HG02973 (cell line): ENCODE data around the gene ADGRV1.
A peak's percentile ranks its signal among the peaks of the same experiment; 100 is the strongest.

Experiments
- ATAC-seq: cut with Tn5 transposase; IDR thresholded peaks from one replicate; pipeline ENCODE4 v1.9.1; 2021; ENCODE audit warnings: moderate library complexity; ENCODE audit not compliant: unreplicated experiment

The ADGRV1 gene

DNA sequence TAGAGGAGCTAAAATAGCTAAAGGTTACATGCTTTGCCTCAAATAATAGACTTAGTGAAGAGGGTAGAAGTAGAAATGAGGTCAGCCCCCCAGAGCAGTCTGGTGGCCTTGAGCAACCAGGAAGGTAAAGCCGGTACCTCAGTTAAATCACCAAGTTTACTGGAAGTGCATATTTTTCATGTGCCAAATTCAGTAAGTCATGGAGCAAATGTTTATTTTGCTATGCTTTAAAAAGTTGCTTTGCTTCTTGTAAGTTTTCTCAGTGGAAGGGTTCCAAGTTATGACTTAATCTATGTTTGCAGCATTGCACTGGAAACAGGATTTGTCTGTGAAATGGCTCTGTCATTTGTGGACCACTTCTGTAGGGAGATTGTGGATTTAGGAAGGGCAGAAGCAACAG is 567.9 kb downstream of the ADGRV1 start:
- ATAC-seq = no peak

DNA sequence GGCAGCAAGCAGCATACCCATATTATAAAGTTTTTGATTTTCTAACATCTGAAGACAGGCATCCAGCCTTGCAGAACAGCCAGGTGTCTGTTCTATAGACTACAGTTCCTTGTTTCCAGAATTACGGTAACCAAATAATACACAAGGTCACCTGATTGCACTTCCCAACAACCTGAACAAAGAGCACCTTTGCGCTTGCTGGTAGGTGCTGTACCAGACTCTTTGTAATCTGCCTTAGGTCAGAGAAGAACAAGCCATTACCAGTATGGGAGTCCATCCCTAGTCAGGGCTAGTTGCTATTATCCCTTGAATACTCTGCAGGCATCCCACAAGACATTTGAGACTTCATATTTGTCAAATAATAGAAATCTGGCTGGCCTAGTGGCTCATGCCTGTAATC is 568.3 kb downstream of the ADGRV1 start:
- no peak for ATAC-seq

DNA sequence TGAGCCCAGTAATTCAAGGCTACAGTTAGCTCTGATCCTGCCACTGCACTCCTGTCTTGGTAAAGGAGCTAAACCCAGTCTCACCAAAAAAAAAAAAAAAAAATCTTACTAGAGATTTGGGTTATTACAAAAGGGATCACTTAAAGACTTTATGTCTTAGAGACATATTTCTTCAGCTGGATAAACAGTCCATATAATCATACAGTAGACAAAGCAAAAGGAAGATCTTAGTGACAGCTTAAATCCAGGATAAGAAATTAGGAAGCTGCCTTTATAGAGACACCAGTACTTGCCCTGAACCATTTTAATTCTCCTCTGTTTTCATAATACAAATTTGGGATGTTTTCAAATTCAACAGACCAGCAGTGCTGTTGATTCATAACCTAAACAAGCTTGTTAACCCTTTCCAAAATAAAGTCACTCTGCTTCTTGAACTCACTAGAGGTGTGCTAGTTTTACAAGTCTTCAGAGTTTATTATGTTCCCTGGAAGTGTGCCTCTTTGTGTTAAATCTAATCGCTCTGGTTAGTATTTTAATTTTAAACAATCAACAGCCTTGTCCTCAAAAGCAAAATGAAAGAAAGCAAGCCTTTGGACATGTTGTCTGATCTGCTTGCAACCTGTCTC is 569.0 kb downstream of the ADGRV1 start:
- ATAC-seq = no peak

DNA sequence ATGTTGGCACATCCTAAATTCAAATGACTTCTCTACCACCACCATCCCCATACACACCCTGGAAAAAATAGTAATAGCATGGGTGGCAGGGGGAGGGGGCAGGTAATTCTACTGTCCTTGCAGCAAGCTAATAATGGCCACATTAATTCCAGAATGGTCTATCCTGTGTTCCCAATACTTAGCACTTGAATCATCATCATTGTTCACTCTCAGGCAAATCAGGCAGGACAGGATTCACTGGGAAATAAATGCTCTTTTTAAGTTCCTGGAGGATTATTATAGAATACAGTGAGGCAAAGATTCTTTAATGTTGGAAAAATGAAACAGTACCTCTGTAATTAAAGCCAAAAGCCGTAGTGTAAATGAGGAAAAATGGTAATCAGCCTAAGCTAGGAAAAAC is 570.0 kb downstream of the ADGRV1 start:
- ATAC-seq = no peak

DNA sequence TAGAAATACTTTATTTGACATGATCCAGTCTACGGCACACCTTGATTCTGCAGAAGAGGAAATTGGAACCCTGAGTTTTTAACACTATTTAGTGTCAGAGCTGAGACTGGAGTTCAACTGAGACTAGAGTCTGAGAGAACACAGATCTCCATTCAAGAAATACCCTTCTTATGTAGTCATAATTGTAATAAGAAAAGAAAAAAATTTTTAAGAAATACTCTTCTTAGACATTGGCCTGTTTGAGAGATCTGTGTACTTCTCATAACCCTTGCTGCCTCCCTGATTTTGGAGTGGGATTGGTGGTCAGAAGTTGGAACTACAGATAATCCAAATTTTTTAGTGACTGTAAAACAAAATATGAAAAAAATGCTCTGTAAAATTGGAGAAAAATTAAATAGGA is 571.2 kb downstream of the ADGRV1 start:
- no peak for ATAC-seq

DNA sequence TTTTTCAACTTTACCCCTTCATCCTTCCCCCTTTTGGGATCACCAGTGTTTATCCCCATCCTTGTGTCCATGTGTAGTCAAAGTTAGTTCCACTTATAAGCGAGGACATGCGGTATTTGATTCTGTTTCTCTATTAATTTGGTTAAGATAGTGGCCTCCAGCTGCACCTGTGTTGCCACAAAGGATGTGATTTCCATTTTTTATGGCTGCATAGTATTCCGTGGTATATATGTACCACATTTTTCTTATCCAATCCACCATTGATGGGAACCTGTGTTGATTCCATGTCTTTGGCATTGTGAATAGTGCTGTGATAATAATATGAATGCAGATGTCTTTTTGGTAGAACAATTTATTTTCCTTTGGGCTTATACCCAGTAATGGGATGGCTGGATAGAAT is 572.2 kb downstream of the ADGRV1 start:
- ATAC-seq = no peak

DNA sequence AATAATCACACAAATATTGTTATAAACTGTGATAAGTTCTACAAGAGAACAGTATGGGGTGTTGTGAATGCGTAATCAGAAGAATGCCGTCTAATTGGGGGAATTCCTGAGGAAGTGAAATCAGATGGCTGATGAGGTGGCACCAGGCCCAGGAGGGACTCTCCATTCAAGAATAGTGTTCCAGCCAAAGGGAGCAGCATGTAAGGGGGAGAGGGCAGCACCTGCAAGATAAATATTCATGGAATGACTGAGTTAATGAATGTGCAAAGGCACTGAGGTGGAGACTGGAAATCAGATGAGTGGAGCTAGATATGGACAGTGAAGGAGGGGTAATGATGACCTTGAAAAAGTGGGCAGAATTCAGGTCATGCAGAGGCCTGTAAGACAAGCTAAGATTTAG is 574.0 kb downstream of the ADGRV1 start:
- ATAC-seq = peak; percentile 54

DNA sequence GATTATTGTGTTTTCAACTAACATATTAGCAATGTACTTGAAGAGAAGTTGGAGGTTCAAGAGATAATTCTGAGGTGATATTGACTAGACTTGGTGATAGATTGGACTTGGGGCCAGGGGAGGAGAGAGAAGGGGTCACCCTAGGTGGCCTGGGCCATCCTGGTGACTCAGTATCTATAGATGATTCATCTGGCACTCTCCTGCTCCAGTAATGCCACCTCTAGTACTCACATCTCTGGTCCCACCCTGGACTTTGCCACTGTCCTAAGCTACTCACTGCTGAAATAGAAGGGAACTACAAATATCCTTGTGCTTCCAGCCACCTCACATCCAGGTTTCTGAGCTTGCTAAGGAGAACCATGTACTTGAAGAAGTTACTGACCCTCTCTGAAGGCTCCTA is 574.6 kb downstream of the ADGRV1 start:
- no peak for ATAC-seq

DNA sequence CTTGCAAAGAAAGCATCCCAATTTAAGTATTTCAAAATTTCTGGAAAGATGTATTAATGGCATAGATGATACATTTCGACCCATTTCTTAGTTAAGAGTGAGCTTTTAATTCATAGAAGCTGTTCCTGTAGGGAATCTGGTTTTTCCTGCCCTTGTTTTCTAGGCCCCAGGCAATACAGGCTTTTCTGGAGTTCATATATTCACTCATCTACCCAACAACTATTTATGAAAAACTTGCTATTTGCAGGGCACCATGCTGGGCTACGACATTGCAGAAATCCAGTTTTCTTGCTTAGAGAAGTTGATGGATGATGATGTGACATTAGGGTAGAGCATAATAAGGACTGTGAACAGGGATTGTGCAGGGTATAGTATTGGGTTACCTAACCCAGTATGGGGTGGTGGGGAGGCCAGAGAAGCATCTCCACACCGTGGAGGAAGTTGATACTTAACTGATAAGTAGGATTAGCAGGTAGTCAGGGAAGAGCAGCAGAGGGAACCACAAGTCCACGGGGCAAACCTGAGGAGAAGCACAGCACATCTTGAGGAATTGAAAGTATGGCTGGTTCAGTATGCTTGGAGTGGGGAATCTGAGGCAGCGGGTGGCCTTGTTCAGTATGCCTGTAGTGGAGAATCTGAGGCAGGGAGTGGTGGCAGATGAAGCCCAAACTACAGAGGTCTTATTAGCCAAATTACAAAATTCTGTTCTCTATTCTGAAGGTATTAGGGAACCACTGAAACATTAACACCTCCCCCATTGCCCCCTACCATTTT is 577.1 kb downstream of the ADGRV1 start:
- ATAC-seq = no peak

DNA sequence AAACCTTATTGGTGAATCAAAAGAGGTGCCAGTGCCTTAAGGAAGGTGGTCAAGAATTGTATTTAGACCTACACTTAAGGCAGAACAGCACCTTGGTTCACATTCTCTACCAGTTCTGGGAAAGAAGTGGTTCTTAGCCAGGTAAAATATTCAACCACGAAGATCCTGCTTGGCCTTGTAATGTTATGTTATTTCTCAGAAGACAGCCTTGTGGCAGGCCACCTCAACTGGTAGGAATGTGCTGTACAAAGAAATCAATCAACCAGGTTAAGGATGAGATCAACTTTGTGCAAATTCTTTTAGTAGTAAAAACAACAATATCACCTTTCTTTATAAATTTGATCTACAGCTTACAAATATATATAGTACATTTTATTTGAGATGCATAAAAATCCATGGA is 577.7 kb downstream of the ADGRV1 start:
- no peak for ATAC-seq

DNA sequence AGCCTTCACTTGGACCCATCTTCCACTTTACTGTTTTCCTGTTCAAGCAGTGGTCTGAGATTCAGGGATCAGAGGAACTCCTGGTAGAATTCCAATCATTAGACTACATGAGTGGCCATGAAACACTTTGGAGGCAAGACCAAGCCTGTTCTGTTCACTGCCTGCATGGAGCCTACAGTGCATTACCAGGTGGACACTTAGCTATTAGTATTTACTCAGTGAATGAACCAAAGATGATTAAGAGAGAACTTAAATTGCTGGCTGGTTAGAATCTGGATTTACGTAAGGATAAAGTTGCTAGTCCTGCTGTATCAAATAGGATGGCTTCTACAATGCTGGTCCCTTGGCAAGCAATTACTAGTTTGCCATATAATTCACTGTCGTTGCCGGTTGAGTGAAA is 579.0 kb downstream of the ADGRV1 start:
- no peak for ATAC-seq

DNA sequence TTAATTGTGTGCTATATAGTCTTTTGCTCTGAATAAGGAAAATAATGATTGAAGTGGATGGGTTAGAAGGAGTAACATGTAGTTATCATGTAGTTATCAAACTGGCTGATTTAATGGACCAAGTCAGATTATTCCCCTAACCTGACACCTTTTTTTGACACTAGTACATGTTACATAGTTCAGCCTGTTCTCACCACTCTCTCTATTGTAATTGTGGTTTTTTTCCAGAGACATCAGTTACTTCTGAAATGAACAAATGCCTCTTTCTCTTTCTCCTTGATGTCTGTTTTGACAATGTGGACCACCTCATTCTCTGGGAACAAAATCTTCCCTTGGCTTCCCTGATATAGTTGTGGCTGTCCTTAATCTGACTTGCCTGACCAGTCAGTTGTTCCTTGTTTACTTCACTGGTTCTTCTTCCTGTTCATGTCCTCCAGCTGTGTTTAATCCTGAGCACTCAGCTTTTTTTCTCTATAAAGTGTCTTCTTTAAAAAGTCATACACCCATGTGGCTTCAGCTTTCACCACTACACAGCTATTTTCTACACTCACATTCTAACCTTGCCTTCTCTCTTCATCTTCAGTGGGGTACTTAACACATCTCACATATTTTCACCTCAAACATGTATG is 581.1 kb downstream of the ADGRV1 start:
- no peak for ATAC-seq

DNA sequence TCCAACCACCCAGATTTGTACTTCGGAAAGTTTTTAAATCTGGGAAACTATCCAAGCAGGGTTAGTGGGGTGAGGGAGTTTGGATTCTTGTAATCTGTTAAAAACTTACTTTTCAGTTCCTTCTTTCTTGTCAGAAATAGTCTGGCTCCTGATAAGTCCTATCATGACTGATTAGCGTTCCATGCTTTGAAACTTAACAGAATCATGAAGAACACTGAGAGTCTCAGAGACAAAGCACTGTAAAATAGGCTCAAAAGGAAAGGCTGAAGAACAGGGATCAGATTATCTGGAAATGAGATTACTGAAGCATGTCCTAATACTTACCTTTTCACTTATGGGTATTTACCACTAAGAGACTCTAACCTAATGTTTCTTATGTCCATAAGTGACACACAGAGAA is 582.1 kb downstream of the ADGRV1 start:
- ATAC-seq = no peak

DNA sequence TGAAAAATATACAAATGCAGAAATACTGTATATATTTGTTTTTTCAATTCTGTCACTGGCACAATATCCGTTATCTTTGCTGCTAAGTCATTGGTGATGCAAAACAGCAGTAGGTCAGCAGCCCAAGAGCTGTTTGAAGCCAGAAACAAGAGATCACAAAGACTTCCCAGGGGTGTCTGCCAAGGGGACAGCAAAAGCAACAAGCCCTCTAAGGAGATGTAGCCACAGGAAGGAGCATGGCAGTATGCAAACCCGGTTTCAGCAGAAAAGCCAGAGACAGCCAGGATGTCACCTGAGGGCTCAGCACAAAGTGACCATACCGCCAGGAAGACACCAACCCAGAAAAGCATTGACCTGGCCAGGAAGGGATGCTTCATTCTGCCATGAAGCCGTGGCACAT is 583.0 kb downstream of the ADGRV1 start:
- no peak for ATAC-seq

DNA sequence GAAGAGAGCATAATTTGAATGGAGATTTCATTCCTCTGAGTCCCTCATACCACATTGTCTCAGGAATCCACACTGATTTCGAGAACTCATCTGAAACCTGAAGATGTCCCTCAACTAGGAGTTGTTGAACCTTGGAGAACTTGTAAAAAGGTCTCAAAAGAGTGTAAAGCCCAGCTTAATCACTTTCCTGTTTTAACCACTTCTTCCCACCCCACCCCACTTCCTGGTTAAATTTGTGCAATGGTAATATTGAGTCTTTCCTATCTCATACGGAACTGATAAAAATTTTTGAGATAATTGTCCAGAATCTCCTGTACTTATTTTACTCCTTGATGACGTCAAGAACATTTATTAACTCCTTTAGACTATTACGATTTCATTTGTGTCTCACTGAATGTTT is 583.8 kb downstream of the ADGRV1 start:
- ATAC-seq = no peak

DNA sequence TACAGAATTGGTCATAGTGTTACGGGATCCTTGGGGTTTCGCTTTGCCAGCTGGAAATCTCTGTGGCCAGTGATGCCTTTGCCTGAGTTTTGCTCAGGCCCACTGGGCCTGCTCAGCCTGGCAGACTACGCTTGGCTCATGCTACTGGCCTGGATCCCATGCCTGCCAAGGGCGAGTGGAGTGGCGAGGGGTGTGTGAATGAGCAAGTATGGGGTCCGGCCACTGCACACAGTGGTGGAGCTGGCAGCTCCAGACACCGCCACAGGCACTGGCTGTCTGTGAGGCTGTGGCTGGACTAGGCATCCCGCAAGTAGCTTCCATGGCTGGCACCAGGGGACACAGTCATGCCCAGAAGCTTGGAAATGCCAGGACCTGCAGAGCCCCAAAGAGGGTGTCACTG is 584.2 kb downstream of the ADGRV1 start:
- ATAC-seq = no peak

DNA sequence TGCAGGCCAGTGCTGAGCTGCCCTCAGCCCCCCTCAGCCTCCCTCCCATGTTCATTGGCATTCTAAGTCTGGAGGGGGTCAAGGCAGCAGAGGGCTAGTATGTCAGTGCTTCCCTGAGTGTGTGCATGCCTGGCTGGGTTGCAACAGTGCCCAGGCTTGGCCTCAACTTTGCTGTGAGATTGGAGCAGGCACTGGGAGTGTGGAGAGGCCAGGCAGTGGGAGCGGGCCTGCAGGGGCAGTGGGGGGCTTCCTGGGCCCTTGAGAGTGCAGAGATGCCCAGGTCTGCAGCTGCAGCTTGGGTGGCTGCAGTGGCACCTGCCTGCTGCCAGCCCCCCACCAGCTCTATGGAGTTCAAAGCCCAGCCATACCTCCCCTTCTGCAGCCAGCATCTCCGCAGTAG is 585.2 kb downstream of the ADGRV1 start:
- no peak for ATAC-seq

DNA sequence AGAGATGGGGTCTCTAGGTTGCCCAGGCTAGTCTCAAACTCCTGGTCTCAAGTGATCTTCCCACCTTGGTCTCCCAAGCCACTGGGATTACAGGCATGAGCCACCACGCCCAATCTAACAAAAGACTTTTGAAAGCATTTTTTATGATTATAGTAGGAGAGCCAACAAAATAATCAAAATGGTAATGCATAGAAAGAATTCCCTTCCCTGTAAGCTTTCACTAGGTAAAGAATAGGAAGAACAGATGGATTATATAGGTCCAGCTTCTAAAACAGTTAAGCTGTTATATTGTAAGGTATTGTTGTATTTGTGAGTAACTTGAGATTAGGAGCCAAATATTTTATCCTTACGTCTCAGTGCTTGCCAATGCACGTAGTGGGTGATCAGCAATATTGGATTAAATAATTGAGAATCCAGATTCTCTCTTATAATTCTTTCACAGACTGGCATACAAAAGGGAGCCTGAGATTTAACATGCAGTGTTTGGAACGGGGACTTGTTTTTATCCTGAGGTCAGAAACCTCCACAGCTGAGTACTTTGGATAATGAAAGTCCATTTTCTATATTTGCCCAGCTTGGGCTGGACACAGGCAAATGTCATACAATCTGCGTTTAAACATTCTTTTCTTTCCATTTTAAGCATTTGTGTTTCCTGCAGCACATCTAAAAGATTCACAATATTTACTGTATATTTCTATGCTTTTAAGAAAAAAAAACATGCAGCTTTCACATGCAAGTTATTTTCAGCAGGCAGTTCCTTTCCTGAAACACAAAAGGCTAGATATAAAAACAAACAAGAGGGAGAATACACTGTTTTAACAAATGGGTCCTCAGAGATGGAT is 586.1 kb downstream of the ADGRV1 start:
- ATAC-seq = no peak

DNA sequence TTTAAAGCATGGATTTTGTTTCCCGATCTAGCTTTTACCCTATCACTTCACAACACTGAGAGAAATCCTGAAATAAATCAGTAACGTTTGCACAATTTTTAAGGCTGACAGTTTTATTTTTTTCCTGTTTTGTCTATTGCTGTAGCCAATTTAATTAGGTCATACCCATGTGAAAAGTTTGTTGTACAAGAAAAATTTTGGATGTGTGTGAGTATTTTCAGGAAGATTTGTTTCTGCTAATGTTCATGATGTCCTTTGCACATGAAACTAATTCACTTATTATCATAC is 586.7 kb downstream of the ADGRV1 start:
- ATAC-seq = no peak

DNA sequence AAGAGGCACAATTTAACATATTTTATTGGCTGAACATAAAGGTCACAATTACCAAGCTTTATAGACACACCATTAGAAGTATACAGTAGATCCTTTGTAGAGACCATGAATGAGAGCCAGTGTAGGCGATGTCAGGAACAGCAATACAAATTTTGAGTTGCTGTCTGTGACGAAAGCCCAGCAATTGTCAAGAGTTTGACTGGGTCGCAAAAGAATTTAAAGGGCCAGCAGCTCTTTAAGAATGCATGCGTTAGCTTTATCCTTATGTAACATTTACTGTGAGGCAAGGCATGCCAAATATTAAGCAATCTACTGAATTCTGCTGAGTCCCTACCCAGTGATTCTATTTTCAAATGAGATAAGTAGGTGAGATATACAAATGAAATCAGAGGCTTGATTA is 587.6 kb downstream of the ADGRV1 start:
- no peak for ATAC-seq

DNA sequence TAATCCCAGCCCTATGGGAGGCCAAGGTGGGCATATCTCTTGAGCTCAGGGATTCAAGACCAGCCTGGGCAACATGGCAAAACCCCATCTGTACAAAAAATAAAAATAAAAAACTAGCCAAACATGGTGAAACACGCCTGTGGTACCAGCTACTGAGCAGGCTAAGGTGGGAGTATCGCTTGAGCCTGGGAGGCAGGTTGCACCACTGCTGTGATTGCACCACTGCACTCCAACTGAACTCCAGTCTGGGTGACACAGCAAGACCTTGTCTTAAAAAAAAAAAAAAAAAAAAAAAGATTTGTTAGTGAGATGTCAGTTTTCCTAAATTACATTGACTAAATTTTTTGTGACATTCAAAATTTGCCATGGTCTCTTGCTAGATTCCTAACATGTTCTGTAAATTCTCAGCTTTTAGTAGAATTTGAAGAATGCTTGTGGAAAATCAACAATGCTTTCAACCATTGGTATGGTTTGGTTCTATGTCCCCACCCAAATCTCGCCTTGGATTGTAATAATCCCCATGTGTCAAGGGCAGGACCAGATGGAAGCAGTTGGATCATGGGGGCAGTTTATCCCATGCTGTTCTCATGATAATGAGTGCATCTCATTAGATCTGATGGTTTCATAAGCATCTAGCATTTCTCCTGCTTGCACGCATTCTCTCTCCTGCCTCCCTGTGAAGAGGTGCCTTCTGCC is 588.5 kb downstream of the ADGRV1 start:
- no peak for ATAC-seq
